H9 (cell line): Measurements from ENCODE around the gene ZMIZ1. TPM values are rescaled to one million over a fixed set of nuclear protein-coding genes. Genes with fewer than 3 reads are reported as not detected.
A peak's percentile ranks its signal among the peaks of the same experiment; 100 is the strongest.

ENCODE experiments used
- DNase-seq: peaks from one replicate; pipeline ENCODE4 v3.0.0-alpha.2; 2017
- H2AFZ ChIP-seq: one replicate; pipeline ENCODE4 v1.6.1; 2013; ENCODE audit warnings: mild to moderate bottlenecking, low read length, control low read depth, moderate library complexity
- H2AK5ac ChIP-seq: 2 replicates; pipeline ENCODE4 v1.6.1; 2013; ENCODE audit warnings: low read length, control low read depth, mixed read lengths; ENCODE audit not compliant: insufficient read length
- H2BK120ac ChIP-seq: one replicate; pipeline ENCODE4 v1.6.1; 2013; ENCODE audit warnings: low read depth, mild to moderate bottlenecking, low read length, control low read depth, inconsistent platforms; ENCODE audit not compliant: poor library complexity, severe bottlenecking
- H2BK12ac ChIP-seq: 2 replicates; pipeline ENCODE4 v1.6.1; 2013; ENCODE audit warnings: low read length, control low read depth, mixed read lengths, low read depth; ENCODE audit not compliant: insufficient read length
- H2BK15ac ChIP-seq: 2 replicates; pipeline ENCODE4 v1.6.1; 2013; ENCODE audit warnings: low read depth, low read length, control low read depth
- H2BK20ac ChIP-seq: one replicate; pipeline ENCODE4 v1.6.1; 2013; ENCODE audit warnings: low read depth, mild to moderate bottlenecking, low read length, control low read depth, inconsistent platforms; ENCODE audit not compliant: poor library complexity, severe bottlenecking
- H2BK5ac ChIP-seq: 2 replicates; pipeline ENCODE4 v1.6.1; 2013; ENCODE audit warnings: low read length, control low read depth, mixed read lengths; ENCODE audit not compliant: insufficient read length
- H3K14ac ChIP-seq: 2 replicates; pipeline ENCODE4 v1.6.1; 2013; ENCODE audit warnings: low read length, control low read depth; ENCODE audit not compliant: insufficient read depth
- H3K18ac ChIP-seq: 2 replicates; pipeline ENCODE4 v1.6.1; 2013; ENCODE audit warnings: low read depth, mild to moderate bottlenecking, mixed read lengths, low read length, control low read depth; ENCODE audit not compliant: insufficient read length
- H3K23ac ChIP-seq: 2 replicates; pipeline ENCODE4 v1.6.1; 2013; ENCODE audit warnings: low read length, control low read depth, mixed read lengths, low read depth; ENCODE audit not compliant: insufficient read length
- H3K23me2 ChIP-seq: 2 replicates; pipeline ENCODE4 v1.6.1; 2013; ENCODE audit warnings: low read depth, mild to moderate bottlenecking, mixed read lengths, low read length, control low read depth; ENCODE audit not compliant: insufficient read length, poor library complexity, severe bottlenecking
- H3K27ac ChIP-seq: 2 replicates; pipeline ENCODE4 v1.5.1; 2013; ENCODE audit warnings: low read length, control low read depth, mixed read lengths, low read depth; ENCODE audit not compliant: insufficient read length
- H3K27me3 ChIP-seq: 2 replicates; pipeline ENCODE4 v1.6.1; 2013; ENCODE audit warnings: low read length, control low read depth, inconsistent platforms; ENCODE audit not compliant: insufficient read depth
- H3K4ac ChIP-seq: 2 replicates; pipeline ENCODE4 v1.6.1; 2013; ENCODE audit warnings: low read depth, mild to moderate bottlenecking, control low read depth, inconsistent platforms, low read length, moderate library complexity
- H3K4me1 ChIP-seq: 2 replicates; pipeline ENCODE4 v1.6.1; 2013; ENCODE audit warnings: low read length, control low read depth, inconsistent platforms; ENCODE audit not compliant: insufficient read depth
- H3K4me2 ChIP-seq: 2 replicates; pipeline ENCODE4 v1.6.1; 2013; ENCODE audit warnings: low read length, control low read depth, mixed read lengths; ENCODE audit not compliant: insufficient read length, insufficient read depth
- H3K56ac ChIP-seq: 2 replicates; pipeline ENCODE4 v1.6.1; 2013; ENCODE audit warnings: low read depth, mild to moderate bottlenecking, mixed read lengths, low read length, control low read depth; ENCODE audit not compliant: insufficient read length
- H3K79me1 ChIP-seq: 2 replicates; pipeline ENCODE4 v1.6.1; 2013; ENCODE audit warnings: low read depth, mild to moderate bottlenecking, moderate library complexity, low read length, control low read depth, inconsistent platforms; ENCODE audit not compliant: insufficient read depth, poor library complexity, severe bottlenecking
- H3K79me2 ChIP-seq: 2 replicates; pipeline ENCODE4 v1.6.1; 2013; ENCODE audit warnings: low read length, control low read depth, inconsistent platforms; ENCODE audit not compliant: insufficient read depth
- H3K9ac ChIP-seq: 2 replicates; pipeline ENCODE4 v1.6.1; 2013; ENCODE audit warnings: low read length, control low read depth, mixed read lengths; ENCODE audit not compliant: insufficient read length; ENCODE audit errors: extremely low read depth
- H3K9me3 ChIP-seq: one replicate; pipeline ENCODE4 v1.6.1; 2013; ENCODE audit warnings: low read depth, low read length, inconsistent platforms; ENCODE audit not compliant: control insufficient read depth
- H3T11ph ChIP-seq: one replicate; pipeline ENCODE4 v1.6.1; 2013; ENCODE audit warnings: mild to moderate bottlenecking, low read length, control low read depth, inconsistent platforms
- H4K20me1 ChIP-seq: one replicate; pipeline ENCODE4 v1.6.1; 2013; ENCODE audit not compliant: control insufficient read depth, insufficient read length, insufficient read depth
- H4K5ac ChIP-seq: 2 replicates; pipeline ENCODE4 v1.6.1; 2013; ENCODE audit warnings: low read depth, mild to moderate bottlenecking, mixed read lengths, low read length, control low read depth; ENCODE audit not compliant: insufficient read length
- H4K8ac ChIP-seq: replicated peaks from 2 replicates; pipeline ENCODE4 v1.6.1; 2013; ENCODE audit warnings: low read length, control low read depth, mixed read lengths, low read depth; ENCODE audit not compliant: insufficient read length
- H4K91ac ChIP-seq: 2 replicates; pipeline ENCODE4 v1.6.1; 2013; ENCODE audit warnings: low read depth, mild to moderate bottlenecking, moderate library complexity, mixed read lengths, low read length, control low read depth; ENCODE audit not compliant: insufficient read length
- H3K27ac Mint-ChIP-seq, 3 experiments: 2 replicates in 2 of 3; 3 replicates in 1 of 3; pipeline ENCODE4 v1.8.0; 2020 to 2021; ENCODE audit warnings: mixed read lengths in 3 of 3, mild to moderate bottlenecking in 1 of 3, moderate library complexity in 1 of 3
- H3K27me3 Mint-ChIP-seq: 2 replicates; pipeline ENCODE4 v1.8.0; 2021; ENCODE audit warnings: low read depth, mild to moderate bottlenecking, moderate library complexity, mixed read lengths
- H3K36me3 Mint-ChIP-seq, 3 experiments: 2 replicates in 2 of 3; 3 replicates in 1 of 3; pipeline ENCODE4 v1.8.0; 2020 to 2021; ENCODE audit warnings: low read depth in 3 of 3, mixed read lengths in 3 of 3; ENCODE audit not compliant: insufficient read depth in 1 of 3
- H3K4me1 Mint-ChIP-seq, 2 experiments: 2 replicates each; pipeline ENCODE4 v1.8.0; 2020; ENCODE audit warnings: mixed read lengths in 2 of 2
- H3K4me3 Mint-ChIP-seq, 2 experiments: 2 replicates in 1 of 2; 3 replicates in 1 of 2; pipeline ENCODE4 v1.8.0; 2020 to 2021; ENCODE audit warnings: mild to moderate bottlenecking in 2 of 2, mixed read lengths in 2 of 2, moderate library complexity in 1 of 2
- H3K9me3 Mint-ChIP-seq, 2 experiments: 2 replicates in 1 of 2; 3 replicates in 1 of 2; pipeline ENCODE4 v1.8.0; 2020; ENCODE audit warnings: mild to moderate bottlenecking in 2 of 2, mixed read lengths in 2 of 2, moderate library complexity in 1 of 2
- WGBS: extraction: QIAGEN DNeasy Blood & Tissue Kit; methylation state at CpG from one replicate; pipeline ENCODE4 v1.1.7; 2013; ENCODE audit warnings: missing lambda C conversion rate, low lambda C conversion rate, mixed read lengths; ENCODE audit not compliant: insufficient read length; ENCODE audit errors: extremely low coverage; 5-methylcytosine and 5-hydroxymethylcytosine counted together
- total RNA-seq: library from RNA; stranded (reverse); gene quantifications from 2 replicates; pipeline ENCODE4 v1.2.1, GENCODE V29; 2021
- TF ChIP-seq, protein P1 (sequence below): fragments of 200-600 bp; sonication (generic); conservative IDR thresholded peaks from 3 replicates; pipeline ENCODE4 v1.8.0; 2021; ENCODE audit warnings: antibody characterized with exemption, mild to moderate bottlenecking

ZMIZ1 gene
- total RNA-seq, 1 experiment from 2014 or later: 36.9 TPM

DNA sequence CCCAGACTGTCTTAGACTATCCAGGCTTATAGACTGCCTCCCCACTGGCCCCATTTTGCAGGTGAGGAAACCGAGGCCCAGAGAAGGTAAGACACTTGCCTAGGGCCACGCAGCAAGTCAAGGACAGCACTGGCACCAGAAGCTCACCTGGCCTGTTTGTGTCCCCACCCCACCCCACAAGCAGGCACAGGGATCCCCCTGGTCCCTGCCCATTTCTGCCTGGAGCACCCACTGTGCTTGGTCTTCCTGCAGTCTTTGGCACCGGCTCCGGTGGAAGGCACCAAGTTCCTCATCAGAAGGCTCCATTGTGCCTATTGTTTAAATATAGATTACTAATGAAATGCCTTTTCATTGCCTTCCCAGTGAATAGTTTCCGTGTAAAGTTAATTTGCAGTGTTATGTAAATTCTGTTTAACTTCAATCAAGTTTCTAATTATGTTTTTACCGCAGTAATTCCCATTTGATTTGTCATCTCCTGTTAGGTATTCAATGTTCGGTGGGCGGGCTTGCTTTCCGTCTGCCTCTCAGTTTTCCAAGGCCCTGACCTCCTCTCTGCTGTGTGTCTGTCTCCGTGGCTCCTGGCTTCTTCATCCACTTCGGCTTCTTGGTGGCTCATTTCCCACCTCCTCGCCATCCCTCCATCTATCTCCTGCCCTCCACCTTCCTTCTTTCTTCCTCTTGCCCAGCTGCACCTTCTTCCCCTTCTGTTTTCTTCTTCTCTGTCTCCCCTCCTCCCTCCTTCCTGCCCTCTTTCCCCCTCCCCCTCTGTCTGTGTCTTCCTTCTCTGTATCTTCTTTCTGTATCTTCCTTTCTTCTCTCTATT is 75.8 kb downstream of the ZMIZ1 start:
- no peak overlapping the region for H3K18ac ChIP-seq
- WGBS: no CpG with 5 or more reads among the region's 12 CpGs
- H2AK5ac ChIP-seq: no peak overlapping the region
- H3K4me2 ChIP-seq: peak overlapping the region; percentile 9
- TF ChIP-seq, protein P1, sequence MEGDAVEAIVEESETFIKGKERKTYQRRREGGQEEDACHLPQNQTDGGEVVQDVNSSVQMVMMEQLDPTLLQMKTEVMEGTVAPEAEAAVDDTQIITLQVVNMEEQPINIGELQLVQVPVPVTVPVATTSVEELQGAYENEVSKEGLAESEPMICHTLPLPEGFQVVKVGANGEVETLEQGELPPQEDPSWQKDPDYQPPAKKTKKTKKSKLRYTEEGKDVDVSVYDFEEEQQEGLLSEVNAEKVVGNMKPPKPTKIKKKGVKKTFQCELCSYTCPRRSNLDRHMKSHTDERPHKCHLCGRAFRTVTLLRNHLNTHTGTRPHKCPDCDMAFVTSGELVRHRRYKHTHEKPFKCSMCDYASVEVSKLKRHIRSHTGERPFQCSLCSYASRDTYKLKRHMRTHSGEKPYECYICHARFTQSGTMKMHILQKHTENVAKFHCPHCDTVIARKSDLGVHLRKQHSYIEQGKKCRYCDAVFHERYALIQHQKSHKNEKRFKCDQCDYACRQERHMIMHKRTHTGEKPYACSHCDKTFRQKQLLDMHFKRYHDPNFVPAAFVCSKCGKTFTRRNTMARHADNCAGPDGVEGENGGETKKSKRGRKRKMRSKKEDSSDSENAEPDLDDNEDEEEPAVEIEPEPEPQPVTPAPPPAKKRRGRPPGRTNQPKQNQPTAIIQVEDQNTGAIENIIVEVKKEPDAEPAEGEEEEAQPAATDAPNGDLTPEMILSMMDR: no peak
- no peak overlapping the region for H2BK120ac ChIP-seq
- H3K27ac ChIP-seq: no peak overlapping the region
- H3K23me2 ChIP-seq: no peaks in the 10 kb centered on the region
- H3K4ac ChIP-seq: no peak overlapping the region
- no peaks in the 10 kb centered on the region for H3K9me3 ChIP-seq
- no peak overlapping the region for H2BK5ac ChIP-seq
- no peak overlapping the region for H3K56ac ChIP-seq
- H2AFZ ChIP-seq: no peak overlapping the region
- no peak overlapping the region for H3K9ac ChIP-seq
- H4K5ac ChIP-seq: no peak overlapping the region
- no peak overlapping the region for H3T11ph ChIP-seq
- no peaks in the 10 kb centered on the region for H3K27me3 ChIP-seq
- H3K79me2 ChIP-seq: no peaks in the 10 kb centered on the region
- H3K9me3 Mint-ChIP-seq: no peaks in the 10 kb centered on the region
- DNase-seq: no peak
- no peak overlapping the region for H4K8ac ChIP-seq
- peaks cover 11% of the 10 kb centered on the region; the same call in 1 of the 2 replicates for H3K4me1 ChIP-seq
- peaks cover 42 to 55% of the 10 kb centered on the region in 2 experiments for H3K4me1 Mint-ChIP-seq
- H3K79me1 ChIP-seq: no peaks in the 10 kb centered on the region
- H2BK12ac ChIP-seq: no peak overlapping the region
- H3K36me3 Mint-ChIP-seq: peaks cover 5 to 23% (median 15%) of the 10 kb centered on the region in 3 experiments; a peak in 6 of 7 replicates
- no peak overlapping the region for H4K91ac ChIP-seq
- peak overlapping the region; percentile 17 to 71 (median 54); a peak in 4 of 7 replicates for H3K27ac Mint-ChIP-seq
- no peak overlapping the region for H2BK15ac ChIP-seq
- H3K23ac ChIP-seq: no peak overlapping the region
- no peaks in the 10 kb centered on the region for H4K20me1 ChIP-seq
- no peak overlapping the region for H2BK20ac ChIP-seq
- H3K4me3 Mint-ChIP-seq: peak overlapping the region in 1 of 2 experiments; percentile 11; a peak in 1 of 5 replicates
- H3K27me3 Mint-ChIP-seq: no peaks in the 10 kb centered on the region
- no peak overlapping the region for H3K14ac ChIP-seq
